Spleen (tissue), 7 donors: ENCODE measurements around the gene NACC1.

Experiments
- CTCF ChIP-seq, 11 experiments: fragments of 200-600 bp in 7 of 11; fragments of 450-650 bp in 4 of 11; sonication (generic) in 4 of 11; IDR thresholded peaks in 8 of 11; conservative IDR thresholded peaks in 3 of 11; 1 replicate in 7 of 11; 2 replicates in 4 of 11; pipeline versions ENCODE4 v1.4.0 to v1.8.0; 2016 to 2021; ENCODE audit warnings: antibody characterized with exemption in 11 of 11, inconsistent platforms in 4 of 11, mild to moderate bottlenecking in 1 of 11
- POLR2A ChIP-seq, 3 donors: fragments of 450-650 bp; IDR thresholded peaks; one replicate each; pipeline ENCODE4 v1.5.1; 2017; ENCODE audit warnings: antibody characterized with exemption in 3 of 3, mild to moderate bottlenecking in 1 of 3
- POLR2AphosphoS5 ChIP-seq, 3 donors: sonication (generic); formaldehyde crosslinking; IDR thresholded peaks; one replicate each; pipeline ENCODE4 v1.5.1; 2017; ENCODE audit warnings: antibody characterized with exemption in 3 of 3
- donor health status: DM: no; HTN: no; CAD: no; lungs with moderate emphysema.
- donor health status: DM: no; HTN: no; CAD: no.
- donor health status: DM: no; HTN: no; CAD: no.

GRCh38 chr19:13127811-13128575 lies 9.9 kb downstream of the NACC1 start:
- TF ChIP-seq CTCF (IDR thresholded peaks at IDR 0.05 in 8 of 11, conservative IDR thresholded peaks at IDR 0.05 in 3 of 11) (no peak), POLR2AphosphoS5 (IDR thresholded peaks at IDR 0.05) (no peak), POLR2A (IDR thresholded peaks at IDR 0.05) (no peak)
